Stimulated activated CD8-positive, alpha-beta memory T cell treated with anti-CD3 and anti-CD28 coated beads, Interleukin-12 subunit alpha, Interleukin-12 subunit beta, amount 100 ng/mL, for 24 hours (primary cell): Measurements from ENCODE around the gene CLEC19A.
"Not testable (repeated sequence)": the region's sequence is repeated elsewhere in the genome, so short reads cannot be mapped to it uniquely, and the experiment has no call there.

Experiments
- DNase-seq: peaks from one replicate; pipeline ENCODE4 v3.0.0-alpha.2; 2020; ENCODE audit errors: extremely low read depth

Gene CLEC19A

DNA sequence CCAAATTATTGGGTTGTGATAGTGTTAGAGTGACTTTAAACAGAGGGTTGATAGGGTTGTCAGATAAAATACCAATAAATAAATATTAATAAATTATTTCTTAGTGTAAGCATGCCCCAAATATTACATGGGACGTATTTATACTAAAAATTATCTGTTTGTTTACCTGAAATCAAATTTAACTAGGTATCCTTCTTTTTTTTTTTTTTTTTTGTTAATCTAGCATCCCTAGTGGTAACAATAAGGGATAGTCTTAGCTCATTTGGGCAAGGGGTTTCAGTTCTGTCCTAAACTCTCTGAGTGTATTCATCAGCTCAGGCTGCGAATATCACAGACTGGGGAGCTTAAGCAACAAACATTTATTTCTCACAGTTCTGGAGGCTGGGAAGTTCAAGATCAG is 1.3 kb downstream of the CLEC19A start:
- DNase-seq, result no peak

DNA sequence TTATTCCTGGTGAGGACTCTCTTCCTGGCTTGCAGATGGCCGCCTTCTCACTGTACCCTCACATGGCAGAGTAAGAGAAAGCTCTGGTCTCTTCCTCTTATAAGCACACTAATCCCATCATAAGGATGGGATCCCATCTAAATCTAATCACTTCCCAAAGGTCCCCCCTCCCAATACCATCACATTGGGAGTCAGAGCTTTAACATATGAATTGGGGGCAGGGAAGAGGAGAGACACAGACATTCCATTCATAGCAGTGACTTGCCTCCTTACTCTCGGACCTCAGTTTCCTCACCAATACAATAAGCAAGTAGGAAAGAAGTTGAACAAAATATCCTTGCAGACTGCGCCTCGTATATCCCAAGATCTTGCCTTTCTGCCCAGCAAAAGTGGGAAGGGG is 1.7 kb downstream of the CLEC19A start:
- DNase-seq, result no peak

DNA sequence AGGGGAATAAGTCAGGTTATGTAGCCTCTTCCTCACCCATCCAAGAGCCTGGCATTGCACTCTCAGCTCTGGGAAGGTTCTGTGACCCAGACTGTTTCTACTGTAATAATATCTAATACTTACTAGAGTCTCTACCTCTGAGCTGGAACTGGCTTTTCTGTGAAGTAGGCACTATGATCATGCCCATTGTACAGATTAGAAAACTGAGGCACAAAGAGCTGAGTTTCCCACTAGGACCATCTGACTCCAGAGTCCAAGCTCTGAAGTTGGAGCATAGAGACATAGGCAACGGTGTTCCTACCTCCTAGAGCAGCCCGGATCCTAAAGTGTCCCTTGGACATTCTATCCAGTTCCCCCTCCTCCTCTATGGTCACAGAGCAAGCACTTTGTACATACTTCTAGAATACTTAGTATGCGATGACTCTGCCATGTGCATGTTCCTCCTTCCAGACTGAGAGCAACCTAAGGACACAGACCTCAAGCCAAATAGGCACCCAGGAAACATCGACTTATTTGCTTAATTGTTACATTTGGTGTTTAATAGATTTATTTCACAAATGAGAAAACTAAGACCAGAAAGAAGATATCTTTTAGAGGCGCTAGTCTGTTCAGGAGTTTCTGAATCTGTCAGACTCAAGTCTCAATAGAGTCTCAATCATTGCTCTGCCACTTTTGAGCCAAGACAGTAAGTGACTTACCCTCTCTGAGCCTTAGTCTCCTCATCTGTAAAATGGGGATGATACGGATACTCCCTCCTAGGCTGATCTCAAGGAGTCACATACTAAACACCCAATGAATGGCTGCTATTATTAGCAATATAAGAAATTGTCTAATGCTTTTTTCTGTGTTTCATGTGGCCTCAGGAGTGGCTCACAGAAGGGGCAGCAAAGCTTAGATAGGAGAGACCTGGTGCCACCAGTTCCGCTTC is 3.6 kb downstream of the CLEC19A start:
- DNase-seq, result no peak

DNA sequence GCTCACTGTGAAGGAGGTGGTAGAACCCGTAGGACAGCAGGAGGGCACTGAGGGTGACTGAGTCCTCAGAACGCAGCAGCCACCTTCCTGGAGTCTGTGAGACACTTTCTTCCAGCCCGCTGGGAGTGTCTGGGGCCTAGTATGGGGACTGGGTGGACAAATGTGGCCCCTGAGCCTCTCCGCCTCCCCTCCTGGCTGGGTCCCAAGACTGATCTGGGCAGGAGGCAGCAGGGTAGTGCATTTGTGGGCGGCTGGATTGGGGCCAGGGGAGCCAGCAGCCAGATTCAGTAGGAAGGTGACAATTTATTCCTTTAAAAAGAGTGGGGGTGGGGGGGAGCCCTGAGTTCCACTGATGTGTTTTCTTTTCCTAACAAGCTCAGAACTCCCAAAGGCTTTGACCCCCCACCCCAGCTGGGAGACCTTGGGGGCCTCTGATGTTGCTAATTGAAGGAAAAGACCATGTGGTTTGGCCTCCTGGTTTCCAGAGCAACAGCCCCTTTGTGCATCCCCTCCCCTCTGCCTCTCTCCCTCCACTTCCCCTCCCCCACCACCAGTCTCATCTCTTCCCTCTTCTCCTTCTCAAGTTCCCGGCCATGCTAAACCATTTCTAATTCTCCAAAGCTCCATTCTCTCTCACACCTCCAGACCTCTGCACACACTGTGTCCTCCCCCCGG is 4.4 kb downstream of the CLEC19A start:
- DNase-seq, result no peak

DNA sequence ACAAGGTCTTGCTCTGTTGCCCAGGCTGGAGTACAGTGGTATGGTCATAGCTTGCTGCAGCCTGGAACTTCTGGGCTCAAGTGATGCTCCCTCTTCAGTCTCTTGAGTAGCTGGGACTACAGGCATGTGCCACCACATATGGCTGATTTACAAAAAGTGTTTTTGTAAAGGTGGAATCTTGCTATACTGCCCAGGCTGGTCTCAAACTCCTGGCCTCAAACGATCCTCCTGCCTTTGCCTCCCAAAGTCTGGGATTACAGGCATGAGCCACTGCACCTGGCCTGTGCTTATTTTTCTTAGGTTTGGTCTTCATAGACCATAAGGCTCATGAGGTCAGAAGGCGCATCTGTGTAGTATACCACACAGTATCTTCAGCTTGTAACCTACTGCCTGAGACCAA is 5.3 kb downstream of the CLEC19A start:
- no peak for DNase-seq

DNA sequence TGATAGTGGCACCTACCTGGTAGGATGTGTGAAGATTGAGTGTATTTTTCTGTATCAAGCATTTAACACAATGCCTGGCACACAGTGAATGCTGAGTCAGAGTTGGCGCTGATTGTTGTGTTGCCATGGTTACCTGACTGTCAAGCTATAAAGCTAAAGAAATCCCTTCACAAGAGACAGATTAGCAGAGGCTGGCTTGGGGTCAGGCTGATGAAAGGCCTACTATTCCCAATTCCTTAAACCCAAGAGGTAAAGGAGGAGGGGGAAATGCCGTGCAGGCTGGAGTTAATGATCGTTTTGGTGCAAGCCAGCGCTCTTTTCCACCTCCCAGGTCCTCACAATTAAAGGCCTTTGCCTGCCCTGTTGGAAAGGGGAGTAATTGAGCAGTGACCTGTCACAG is 5.9 kb downstream of the CLEC19A start:
- no peak for DNase-seq

DNA sequence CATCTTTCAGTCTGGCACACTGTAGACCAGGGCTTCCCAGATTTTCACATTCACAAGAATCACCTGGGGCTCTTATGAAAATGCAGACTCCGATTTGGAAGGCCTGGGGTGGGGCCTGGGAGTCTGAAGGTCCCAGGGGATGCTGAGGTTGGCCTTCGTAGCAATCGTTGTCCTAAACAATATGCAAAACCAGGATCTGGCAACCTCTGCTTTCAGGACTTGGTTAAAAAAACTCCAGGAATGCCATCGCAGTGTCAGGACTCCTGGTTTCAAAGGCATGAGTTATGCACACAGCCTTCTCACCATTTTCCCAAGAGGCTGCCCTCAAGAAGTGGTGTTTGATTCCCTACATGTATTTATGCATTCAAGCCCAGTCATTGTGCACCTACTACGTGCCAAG is 6.7 kb downstream of the CLEC19A start:
- no peak for DNase-seq

DNA sequence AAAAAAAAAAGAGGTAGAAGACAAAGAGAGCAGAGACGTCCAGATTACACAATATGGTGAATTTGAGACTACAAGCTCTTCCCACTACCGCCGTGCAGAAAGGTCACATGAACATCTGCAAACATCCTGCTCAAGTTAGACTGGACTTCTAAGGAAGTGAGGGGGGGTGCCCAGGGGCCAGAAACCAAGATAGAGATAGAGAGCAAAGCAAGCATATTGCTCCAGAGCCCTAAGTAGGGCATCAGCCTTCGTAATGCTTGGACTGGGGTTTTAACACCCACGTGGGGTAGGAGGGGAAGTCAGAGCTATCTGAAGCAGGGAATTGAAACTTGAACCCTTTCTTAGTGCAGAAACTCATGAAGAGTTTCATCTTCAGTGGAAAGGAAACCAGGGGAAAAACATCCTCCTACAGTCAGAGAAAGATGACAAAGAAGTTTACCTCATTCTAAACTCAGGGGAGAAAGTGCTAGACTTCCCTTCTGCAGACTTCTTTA is 8.7 kb downstream of the CLEC19A start:
- peak; percentile 5 for DNase-seq

DNA sequence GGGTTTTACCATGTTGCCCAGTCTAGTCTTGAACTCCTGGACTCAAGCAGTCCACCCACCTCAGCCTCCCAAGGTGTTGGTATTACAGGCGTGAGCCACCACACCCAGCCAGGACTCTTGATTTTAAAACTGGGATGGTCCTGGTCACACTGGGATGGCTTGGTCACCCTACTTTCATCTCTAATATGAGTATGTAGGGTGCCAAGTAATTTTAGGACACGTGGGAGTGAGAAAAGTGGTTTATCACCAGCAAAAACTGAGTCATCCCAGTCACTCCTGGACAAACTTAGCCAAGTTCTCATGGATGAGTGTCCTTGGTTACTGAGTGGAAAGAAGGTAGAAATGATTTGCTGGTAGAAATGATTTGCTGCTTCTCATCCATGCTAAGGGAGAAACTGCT is 9.9 kb downstream of the CLEC19A start:
- DNase-seq, result no peak

DNA sequence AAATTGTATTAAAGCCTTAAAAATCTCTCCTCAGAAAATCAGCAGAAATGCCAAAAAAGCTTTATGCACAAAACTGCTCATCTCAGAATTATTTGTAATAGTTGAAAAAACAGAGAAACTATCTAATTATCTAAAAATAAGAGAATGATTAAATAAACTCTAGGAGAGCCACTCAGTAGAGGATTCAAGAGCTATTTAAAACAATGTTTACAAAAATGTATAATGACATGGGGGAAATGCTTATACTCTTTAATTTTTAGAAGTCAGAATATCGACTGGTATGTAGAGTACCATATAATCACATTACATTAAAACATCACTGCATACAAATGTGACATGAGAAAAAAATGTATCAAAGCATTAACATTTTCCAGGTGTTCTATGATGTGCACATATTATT is 11.9 kb downstream of the CLEC19A start:
- DNase-seq, result no peak

DNA sequence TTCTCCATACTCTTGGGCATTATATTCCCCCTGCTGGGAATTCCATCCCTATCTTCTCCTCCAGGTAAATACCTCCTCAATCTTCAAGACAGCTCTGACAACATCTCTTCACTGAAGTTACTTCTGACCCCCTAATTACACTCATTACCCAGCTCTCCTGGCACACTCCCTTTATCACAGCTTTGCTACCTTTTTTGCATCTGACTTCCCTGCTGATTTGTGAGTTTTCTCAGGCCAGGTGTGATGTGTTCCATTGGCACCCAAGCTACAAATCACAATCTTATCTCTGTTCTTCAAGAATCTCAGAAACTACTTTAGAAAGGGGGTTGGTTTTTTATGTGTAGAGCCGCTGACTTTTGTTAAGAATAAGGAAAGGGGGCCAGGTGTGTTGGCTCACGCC is 14.0 kb downstream of the CLEC19A start:
- DNase-seq, result no peak

DNA sequence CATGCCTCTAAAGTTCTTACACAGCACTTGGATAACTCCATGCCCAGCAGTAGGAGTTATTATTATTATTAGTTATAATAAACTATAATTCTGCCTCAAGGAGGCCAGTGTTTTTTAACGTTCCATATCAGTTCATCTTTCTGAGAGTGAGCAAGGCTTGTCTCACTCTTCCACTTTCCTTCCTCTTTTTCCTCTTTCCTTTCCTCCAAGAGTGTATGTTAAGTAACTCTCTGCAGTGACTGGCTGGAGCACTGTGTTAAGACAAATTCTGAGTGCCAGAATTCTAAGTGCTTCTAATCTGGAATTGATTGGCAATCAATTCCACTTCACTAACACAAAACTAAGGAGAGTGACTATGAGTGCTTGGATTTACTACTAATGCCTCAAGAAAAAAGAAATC is 16.4 kb downstream of the CLEC19A start:
- no peak for DNase-seq

DNA sequence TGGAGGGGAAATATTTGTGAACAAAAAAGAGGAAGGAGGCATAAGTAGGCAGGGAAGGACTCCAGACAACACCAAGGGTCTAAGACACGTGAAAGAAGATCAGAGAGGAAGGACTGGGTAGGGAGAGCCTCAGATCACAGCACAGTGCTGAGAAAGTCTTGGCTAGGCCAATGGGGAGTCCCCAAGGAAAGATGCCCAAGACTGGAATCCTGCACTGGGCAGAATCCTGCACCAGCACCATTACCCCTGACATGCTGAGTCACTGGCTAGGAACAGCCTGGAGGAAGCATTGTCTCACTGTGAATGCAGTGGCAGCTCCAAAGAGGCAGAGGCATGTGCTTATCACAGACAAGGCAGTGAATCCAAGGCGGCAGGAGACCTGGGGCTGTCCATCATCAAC is 19.2 kb downstream of the CLEC19A start:
- DNase-seq, result no peak

DNA sequence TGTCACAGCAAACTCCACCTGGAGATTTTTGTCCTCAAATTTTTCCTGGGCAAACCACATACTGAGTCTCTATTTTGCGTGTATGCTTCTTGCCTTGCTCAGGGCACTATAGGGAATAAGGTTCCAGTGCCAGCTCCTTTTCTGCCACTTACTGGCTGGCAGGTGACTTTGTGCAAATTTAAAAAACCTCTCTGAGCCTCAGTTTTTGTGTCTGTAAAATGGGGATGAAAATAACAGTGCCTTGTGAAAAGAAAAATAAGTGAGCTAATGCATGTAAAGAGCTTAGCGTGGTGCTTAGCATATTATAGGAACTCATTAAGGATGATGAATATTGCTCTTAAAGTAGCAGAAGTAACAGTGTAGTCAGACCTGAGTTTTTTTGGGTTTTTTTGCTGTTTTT is 19.9 kb downstream of the CLEC19A start:
- DNase-seq, result no peak

DNA sequence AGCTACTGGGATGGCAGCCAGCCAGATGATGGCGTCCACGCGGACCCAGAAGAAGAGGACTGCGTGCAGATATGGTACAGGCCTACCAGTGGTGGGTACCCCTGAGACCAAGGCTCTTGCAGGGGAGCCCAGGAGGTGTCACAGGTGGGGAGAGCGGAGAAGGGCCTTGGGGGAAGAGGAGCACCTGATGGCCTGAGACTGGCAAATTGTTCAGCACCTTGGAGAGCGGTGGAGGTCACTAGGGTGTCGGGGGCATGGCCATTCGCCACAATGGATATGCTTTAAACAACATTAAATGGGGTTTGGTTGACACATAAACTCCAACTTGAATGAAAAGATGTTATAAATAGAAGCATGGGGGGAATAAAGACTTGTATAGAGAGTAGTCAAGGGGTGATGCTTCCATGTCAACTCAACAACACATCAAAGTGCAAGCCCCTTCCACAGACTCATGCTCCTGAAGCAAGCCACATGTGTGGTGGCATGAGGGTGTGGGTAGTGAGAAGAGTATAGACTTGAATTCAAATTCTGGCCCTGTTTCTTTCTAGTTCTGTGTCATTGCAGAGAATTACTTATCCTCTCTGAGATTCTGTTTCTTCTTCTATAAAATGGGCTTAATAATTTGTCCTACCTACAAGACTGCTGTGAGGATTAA is 22.2 kb downstream of the CLEC19A start:
- DNase-seq, result no peak

DNA sequence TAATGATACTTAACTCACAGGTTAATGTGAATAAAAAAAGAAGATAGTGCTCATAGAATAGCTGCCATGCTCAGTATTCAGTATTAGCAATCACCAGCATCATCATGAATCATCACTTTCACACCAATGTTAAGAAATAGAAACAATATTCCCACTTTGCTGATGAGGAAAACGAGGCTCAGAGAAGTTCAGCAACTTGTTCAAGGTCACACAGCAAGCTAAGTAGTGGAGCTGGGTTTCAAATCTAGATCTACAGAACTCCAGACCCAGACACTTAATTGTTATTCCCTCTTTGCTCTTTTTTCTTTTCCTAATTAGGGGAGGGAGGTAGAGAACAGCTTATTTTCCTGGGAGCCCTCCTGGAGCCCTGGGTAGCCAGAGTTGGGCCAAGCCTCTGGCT is 22.9 kb downstream of the CLEC19A start:
- DNase-seq, result no peak

DNA sequence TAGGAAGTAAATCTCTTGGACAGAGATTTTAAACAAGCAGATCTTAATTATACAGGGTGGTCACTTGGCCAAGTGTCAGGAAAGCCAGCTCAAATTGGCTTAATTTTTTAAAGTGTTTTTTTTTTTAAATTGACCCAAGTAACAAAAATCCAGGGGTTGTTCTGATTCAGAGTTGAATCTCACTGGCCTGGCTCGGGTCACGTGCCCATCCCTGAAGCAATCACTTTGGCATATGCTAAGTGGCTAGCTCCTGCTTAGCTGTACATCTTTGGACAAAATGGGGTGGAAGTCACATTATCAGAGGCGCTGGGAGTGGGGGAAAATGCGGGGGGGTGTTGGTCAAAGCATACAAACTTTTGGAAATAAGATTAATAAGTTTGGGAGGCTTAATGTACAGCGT is 23.6 kb downstream of the CLEC19A start:
- DNase-seq, result no peak

DNA sequence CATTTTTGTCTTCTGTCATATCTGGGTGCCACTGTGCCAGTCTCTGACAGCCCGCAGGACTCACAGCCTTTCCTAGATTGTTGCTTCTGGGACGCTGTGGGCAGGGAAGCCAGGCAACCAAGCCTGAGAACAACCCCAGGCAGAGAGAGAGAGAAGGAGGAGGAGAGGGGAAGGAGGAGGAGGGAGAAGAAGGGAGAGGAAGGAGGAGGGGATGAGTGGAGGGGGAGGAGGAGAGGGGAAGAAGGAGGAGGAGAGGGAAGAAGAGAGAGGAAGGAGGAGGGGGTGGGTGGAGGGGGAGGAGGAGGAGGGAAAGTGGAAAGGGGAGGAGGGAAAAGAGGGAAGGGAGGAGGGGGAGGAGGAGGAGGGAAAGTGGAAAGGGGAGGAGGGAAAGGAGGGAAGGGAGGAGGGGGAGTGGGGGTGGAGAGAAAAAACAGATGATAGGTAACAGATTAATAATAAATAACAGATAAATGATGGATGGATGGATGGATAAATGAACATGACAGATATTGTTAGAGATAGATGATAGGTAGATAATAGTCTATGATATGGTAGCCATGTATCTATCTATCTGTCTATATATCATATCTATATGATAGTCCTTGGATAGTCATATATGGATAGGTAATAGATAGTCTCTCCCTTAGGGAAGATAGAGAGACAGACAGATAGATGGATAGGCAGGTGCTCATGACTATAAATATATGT is 29.3 kb downstream of the CLEC19A start:
- no peak for DNase-seq

DNA sequence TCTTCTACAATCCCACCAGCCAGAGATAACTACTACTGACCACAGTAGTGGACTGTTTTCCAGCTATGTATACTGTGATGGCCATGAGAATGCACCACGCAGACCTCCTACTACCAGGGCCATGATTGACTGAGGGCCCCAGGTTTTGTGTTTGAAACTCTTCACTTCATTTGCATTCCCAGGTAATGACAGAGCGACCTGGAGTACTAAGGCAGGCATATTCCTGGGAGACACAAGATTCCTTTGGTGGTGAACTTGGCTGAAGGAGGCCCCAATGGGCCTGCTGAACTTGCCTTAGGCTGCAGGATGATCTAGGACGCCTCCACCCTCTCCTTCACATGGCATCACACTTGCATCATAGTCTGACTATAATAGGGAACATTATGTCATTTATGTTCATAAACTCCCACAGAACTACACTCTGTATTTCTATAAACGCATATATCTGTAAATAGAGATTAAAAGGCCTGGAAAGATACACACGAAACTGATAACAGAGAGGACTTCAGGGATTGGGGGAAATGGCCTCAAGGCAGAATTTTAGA is 30.4 kb downstream of the CLEC19A start:
- DNase-seq, result no peak

DNA sequence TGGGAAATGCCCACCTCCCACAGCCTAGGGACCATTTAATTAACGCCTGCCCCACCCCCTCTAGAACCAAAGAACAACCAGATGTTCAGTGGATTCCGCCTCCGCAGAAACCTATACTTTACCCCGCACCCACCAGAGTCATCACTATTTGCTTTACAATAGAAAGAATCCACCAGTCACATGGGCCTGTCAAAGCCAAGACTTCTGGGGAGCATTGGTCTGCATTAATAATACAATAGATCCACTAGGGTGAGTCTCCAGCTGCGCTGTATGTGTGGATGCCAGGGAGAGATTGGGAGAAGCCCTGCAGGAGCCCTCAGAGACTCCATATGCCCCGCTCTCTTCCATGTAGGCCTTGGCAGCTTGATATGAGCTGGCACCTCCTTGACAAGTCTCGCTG is 31.3 kb downstream of the CLEC19A start:
- no peak for DNase-seq

DNA sequence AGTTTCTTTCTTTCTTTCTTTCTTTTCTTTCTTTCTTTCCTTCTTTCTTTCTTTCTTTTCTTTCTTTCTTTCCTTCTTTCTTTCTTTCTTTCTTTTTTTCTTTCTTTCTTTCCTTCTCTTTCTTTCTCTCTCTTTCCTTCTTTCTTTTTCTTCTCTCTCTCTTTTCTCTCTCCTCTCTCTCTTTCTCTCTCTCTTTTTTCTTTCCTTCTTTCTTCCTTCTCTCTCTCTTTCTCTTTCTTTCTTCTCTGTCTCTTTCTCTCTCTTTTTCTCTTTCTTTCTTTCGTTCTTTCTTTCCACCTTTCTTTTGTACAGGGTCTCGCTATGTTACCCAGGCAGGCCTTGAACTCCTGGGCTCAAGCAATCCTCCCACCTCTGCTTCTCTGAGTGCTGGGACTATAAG is 35.7 kb downstream of the CLEC19A start:
- DNase-seq, result not testable (repeated sequence)

DNA sequence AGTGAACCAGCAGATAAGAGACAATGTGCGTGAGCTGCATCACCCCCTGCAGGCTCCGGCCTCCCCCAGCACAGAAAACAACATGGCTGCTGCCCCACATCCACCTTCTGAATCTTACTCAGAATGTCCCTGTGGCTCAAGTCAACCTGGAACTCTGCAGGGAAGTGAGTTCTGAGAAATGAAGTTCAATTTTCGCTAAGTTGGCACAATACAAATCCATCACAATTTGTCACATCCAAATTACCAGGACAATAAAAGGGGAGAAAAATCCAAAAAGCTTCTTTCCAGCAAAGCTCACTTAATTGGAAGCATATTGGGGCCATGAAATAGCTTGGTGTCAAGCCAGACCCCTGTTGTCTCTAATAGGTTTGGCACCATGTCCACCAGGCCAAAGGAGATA is 38.1 kb downstream of the CLEC19A start:
- no peak for DNase-seq
